Fibroblast of gingiva (primary cell): ENCODE results near the gene EMC10.

Experiments
- DNase-seq: peaks from one replicate; pipeline ENCODE4 v3.0.0-alpha.2; 2011; ENCODE audit warnings: low read depth

EMC10 gene

GRCh38 chr19:50497022-50497405, 20.7 kb downstream of the EMC10 start:
- DNase-seq, result no peak

DNA sequence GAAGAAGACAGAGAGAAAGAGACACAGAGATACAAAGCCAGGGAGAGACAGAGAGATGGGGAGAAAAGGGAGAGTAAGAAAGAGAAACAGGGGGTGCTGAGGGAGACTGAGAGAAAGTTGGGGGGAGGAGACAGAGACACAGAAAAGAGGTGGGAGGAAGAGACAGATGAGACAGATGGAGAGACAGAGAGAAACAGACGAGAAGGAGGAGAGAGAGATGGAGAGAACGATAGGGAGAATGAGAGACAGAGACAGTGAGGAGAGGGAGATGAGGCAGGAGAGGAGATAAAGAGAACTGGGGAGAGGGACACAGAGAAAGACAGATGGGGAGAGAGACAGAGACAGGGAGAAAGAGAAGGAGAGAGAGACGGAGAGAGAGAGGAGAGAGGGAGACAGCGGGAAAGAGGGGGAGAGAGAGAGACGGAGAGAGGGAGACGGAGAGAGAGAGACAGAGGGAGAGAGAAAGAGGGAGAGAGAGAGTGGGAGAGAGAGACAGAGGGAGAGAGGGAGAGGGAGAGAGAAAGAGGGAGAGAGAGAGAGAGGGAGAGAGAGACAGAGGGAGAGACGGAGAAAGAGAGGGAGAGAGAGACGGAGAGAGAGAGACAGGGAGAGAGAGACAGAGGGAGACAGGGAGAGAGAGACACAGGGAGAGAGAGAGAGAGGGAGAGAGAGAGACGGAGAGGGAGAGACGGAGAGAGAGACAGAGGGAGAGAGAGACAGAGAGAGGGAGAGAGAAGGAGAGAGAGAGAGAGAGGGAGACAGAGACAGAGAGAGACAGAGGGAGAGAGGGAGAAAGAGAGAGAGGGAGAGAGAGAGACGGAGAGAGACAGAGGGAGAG, 22.1 kb downstream of the EMC10 start:
- DNase-seq, result no peak

- no peak for DNase-seq
Measured at GRCh38 chr19:50500060-50500752, 23.9 kb downstream of the EMC10 start.

DNA sequence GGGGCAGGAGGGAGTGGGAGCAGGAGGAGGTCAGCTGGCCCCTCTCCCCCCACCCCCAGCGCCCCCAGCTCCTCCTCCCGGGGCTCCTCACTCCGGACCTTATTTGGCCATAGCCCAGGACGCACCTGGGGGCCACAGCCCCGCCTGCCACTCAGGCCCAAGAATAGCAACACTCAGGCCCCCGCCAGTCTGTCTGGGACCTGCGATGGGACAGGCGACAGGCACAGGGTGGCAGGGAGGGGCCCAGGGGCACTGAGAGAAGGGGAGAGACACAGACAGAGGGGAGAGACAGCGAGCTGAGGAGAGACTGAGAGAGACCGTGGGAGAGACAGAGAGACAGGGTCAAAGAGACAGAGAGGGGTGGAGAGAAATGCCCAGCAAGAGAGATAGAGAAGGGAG, 24.4 kb downstream of the EMC10 start:
- no peak for DNase-seq

DNA sequence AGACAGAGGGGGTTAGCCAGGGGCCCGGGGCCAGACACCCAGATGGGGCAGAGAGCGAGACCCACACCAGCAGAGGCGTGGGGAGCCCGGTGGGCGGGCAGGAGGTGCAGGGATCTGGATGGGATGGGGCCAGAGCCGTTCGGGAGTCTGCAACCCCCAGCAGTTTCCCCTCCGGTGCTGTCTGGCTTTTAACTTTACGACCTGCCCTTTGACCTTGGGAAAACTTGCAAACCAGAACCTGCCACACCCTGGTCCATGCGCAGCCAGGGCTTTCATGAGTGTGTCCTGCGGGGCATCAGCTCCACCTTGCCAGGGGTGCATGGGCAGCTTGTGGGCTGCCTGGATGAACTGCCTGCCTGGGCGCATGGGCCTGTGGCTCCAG, 24.9 kb downstream of the EMC10 start:
- no peak for DNase-seq

DNA sequence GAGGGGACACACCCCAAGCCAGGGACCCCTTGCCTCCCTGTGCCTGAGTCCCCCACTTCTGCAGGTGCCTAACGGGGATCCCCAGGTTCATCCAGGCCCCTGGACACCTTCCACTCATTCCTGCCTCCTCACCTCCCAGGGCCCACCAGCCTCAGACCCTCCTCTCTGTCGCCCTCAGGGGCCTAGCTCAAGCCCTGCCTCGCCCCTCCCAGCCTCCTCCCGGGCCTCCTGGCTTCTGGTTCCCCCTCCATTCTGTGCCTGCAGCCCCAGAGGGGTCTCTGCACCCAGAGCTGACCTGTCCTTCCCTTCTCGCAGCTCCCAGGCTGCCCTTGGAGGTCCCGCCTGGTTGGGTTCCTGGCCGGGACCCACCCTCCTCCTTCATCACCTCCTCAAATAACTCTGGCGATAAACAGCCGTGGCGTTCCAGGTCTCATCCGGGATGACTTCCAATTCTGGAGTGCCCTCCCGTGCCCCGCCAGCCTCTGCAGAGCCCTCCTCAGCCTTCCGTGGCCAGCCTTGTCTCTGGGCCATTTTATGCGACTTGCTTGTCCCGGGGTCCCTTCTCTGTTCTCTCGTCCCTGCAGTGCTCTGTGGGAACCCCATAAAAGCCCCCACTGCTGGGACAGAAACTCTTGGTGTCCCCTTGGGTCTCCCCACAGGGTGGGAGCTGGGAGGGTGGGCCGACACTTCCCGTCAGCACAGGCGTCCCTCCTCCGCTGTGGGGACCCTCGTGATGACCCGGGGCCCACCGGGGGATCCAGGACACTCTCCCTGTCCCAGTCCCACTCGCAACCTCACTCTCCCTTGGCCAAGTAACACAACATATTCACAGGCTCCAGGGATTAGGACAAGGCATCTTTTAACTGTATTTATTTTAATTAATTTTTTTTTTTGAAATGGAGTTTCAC, 25.5 kb downstream of the EMC10 start:
- no peak for DNase-seq

DNA sequence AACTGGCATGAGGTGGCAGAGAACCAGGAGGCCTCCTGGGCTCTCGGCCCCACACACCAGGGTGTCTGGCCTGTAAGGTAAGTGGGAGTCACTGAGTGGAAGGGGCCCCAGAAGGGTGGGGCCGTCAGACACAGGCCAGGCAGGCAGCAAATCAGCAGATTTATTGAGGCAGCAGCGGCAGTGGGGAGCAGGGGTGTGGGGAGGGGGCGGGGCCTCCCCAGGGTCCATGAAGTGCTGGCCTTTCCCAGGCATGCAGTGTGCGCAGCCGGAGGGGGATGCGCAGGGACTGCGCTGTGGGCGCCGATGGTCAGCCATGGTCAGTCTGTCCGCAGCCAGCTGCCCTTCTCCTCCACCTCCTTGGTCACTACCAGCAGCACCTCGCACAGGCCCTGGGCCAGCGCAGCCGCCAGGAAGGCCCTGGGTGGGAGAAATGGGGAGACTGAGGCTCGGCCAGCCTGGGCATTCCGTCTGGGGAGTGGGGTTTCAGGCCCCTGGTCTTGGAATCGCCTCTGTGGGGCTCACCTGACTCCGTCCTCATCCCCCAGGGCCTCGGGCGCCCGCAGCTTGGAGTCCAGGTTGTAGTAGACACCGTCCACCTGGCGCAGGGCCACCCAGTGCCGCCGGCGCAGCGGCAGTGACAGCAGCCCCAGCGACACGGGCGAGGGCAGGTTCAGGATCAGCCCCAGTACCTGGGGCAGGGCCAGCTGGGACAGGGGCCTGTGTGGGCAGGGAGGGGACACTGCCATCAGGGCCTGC, 29.7 kb downstream of the EMC10 start:
- DNase-seq, result no peak

DNA sequence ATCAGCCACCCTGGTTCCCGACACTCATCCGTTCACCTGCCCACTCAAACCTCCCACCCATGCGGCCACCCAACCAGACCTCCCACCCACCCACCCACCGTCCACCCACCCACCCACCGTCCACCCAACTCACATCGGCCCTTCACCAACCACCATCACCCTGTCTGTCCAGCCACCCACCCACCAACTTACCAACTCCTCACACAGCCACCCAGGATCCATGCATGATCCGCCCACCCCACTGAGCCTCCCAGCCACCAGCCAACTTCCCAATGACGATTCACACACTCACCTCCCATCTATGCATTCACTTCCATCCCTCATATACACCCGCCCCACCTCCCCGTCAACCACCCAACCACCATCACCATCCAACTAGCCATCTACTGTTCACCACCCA, 30.4 kb downstream of the EMC10 start:
- no peak for DNase-seq

GRCh38 chr19:50507376-50507775, 31.1 kb downstream of the EMC10 start:
- DNase-seq, result no peak

- no peak for DNase-seq
Measured at GRCh38 chr19:50508843-50509190, 32.5 kb downstream of the EMC10 start.

DNA sequence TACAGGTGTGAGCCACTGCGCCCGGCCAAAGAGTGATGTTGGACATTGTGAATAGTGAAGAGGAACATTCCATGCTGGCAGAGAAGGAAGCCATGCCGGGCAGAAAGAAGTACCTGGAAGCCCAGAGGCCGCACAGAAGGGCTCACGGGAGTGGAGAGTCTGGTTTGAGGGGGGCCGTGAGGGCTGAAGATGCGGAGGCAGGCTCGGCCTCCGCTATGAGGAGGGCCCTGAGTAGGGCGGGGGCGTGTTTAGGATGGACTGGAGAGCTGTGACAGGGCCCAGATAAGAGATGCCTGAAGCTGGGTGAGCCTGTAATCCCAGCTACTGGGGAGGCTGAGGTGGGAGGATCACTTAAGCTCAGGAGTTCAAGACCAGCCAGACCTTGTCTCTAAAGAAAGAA, 33.1 kb downstream of the EMC10 start:
- DNase-seq, result no peak

DNA sequence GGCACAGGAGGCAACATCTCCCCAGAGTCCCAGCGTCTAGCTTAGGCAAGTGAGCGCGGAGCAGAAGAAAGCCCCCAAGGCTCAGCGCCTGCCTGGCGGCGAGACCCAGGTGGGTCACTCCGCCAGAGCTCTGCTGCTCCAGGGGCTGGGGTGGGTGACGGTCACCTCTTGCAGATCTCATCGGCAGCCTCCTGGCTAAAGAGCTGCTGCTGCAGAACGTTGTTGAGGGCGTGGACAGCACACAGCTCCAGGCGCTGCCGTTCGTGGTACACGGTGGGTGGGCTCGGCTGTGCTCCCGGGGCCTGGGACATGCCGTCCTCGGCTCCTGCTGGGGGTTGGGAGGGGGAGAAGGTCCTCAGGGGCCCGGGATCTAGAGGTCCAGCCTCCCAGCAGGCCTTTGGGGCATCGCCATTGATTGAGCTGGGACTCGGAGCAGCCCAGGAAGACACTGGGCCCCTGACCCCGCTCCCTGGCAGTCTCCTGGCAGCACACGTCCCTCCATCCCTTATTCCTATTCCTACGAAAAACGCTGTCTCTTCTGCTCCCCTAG, 33.9 kb downstream of the EMC10 start:
- DNase-seq, result peak; percentile 7

GRCh38 chr19:50510700-50511068, 34.4 kb downstream of the EMC10 start:
- DNase-seq, result no peak

GRCh38 chr19:50511069-50511822, 34.9 kb downstream of the EMC10 start, which contains the start of gene JOSD2:
Gene JOSD2 (minus strand): TSS chr19:50511191. CDS start chr19:50510431, 760 bp downstream.
- peak; percentile 100 for DNase-seq

DNA sequence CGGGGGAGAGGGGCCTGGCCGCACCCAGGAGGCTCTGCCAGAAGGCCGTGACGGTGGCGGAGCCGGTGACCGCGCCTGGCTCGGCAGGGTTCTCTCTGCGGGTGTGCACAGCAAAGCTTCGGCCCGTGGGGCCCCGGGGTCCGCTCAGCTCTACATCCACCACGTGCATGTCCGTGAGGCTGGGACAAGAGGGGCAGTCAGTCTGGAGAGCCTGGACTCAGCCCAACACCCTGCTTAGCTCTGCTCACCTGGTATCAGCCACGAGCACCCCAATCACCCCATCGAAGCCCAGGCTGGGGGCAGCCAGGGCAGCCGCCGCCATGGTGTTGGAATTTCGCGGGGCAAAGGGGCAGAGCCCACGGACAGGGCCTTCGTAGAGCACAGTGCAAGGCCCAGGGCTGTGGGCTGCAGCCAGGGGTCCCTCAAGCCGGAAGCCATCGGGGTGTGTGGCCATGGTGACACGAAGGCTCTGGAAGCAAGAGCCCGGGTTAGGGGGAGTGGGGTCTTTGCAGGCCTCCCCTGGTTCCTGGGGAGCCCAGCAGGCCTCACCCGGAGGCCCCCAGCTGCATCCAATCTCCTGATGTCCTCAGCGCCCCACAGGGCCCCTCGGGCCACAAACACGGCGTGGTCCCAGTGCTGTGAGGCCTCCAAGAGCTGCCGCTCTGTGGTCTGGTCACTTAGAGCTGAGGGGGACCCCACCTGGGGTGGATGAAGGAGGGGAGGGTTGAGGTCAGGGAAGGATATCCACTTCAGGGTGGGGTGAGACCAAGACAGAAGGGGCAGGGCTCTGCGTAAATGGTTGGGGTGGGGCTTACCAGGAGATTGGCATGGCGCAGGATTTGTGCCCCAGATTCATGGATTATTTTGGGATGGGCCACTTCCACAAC, 36.0 kb downstream of the EMC10 start:
- DNase-seq, result no peak

DNA sequence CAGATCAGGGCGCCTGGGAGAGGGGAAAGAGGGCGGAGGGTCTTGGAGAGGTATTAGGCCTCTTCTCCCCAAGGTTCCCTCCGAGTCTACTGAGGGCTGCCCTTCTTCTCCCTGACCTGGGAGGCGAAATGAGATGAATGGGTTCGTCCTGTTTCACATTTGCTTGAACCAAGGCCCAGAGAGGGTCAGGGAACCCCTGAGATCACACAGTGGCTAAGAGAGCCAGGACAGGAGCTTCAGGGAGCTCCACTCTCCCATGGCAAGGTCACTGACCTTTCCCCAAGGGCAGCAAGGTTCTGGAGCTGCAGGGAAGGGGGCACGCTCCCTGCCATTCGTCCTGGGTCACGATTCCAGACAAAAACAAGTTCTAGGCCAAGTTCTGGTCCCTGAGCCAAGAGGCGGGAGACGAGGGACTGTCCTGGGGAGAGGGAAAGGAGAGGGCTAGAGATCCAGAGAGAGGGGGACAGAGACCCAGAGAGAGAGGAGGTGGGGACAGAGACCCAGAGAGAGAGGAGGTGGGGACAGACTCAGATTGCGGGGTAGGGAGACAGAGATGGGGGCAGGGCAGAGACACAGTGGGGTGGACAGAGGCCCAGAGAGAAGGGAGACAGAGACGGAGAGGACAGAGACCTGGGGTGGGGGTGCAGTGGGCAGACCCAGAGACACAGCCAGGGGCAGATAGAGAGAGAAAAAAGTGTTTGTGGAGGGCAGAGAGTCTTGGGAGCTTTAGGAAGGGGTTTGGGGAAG, 36.9 kb downstream of the EMC10 start:
- no peak for DNase-seq

- DNase-seq, result no peak
Measured at GRCh38 chr19:50513746-50514345, 37.5 kb downstream of the EMC10 start, which contains the start of gene ASPDH. Gene ASPDH (minus strand): TSS chr19:50513913. CDS start chr19:50513823, 90 bp downstream.

- DNase-seq, result no peak
Measured at GRCh38 chr19:50514346-50515167, 38.2 kb downstream of the EMC10 start.
